Choroid plexus epithelial cell (primary cell): ENCODE results near the gene LPP.

ENCODE experiments used
- DNase-seq: peaks from one replicate; pipeline ENCODE4 v3.0.0-alpha.2; 2010; ENCODE audit warnings: low read depth
- H3K4me3 ChIP-seq: 2 replicates; pipeline ENCODE4 v1.5.1; 2011; ENCODE audit warnings: low read depth, mild to moderate bottlenecking, control low read depth, low read length, moderate library complexity
- CTCF ChIP-seq: conservative IDR thresholded peaks from 2 replicates; pipeline ENCODE4 v1.5.1; 2011; ENCODE audit warnings: low read depth, mild to moderate bottlenecking, control low read depth, inconsistent platforms, low read length, moderate library complexity

Gene LPP

GRCh38 chr3:188229177-188229576 lies 75.2 kb downstream of the LPP start:
- TF ChIP-seq CTCF = no peak
- H3K4me3 ChIP-seq = no peak overlapping the region
- no peak for DNase-seq

DNA sequence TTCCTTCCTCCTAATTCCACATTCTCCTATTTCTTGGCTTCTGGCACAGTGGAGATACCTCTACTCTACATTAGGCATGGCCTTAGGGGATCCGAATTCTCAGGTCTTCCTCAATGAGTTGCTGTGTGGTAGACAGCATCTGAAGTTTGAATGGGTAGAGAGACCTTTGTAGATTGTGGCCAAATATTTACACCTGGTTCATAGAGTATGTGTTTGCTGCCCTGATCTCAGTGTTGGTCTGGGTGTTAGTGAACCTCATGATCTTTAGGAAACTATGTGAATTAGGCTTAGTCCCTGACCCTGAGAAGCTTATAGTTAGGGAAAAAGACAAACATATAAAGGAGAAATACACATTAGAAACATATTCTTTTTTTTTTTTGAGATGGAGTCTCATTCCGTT lies 75.8 kb downstream of the LPP start:
- no peak for DNase-seq
- TF ChIP-seq CTCF = no peak
- H3K4me3 ChIP-seq = no peak overlapping the region

- no peak overlapping the region for H3K4me3 ChIP-seq
- TF ChIP-seq CTCF = no peak
- no peak for DNase-seq
Observed at GRCh38 chr3:188230962-188231361, 77.0 kb downstream of the LPP start.

DNA sequence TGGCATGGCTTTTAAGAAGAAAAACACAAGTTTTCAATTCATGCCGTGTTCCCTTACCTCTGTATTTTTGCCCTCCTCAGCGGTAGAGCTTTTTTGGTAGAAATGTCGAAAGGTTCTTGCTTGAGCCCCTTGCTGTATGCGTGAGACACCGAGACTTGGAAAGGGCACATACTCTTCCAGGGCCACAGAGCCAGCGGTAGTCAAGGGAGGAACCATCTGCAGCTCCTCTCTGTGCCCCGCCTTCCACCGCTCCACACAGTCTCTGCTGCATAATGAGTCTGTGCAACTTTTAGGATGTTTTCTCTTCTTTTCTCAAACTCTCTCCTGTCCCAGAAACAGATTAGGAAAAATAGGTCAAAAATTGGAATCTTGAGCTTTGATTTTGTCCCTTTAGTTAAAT lies 77.5 kb downstream of the LPP start:
- no peak for TF ChIP-seq CTCF
- no peak for DNase-seq

GRCh38 chr3:188232656-188233055 lies 78.7 kb downstream of the LPP start:
- no peak for DNase-seq
- TF ChIP-seq CTCF = no peak
- H3K4me3 ChIP-seq = no peak overlapping the region

More for the DNA sequence above, 77.5 kb downstream of the LPP start:
- H3K4me3 ChIP-seq = no peak overlapping the region

- no peak for TF ChIP-seq CTCF
- no peak for DNase-seq
- H3K4me3 ChIP-seq = no peak overlapping the region
Observed at GRCh38 chr3:188233320-188233719, 79.4 kb downstream of the LPP start.

- no peak for TF ChIP-seq CTCF
- no peak for DNase-seq
- H3K4me3 ChIP-seq = no peak overlapping the region
Observed at GRCh38 chr3:188234132-188234531, 80.2 kb downstream of the LPP start.
